Astrocyte of the cerebellum (primary cell): ENCODE results near the gene IRF2BP1.

ENCODE experiments used
- DNase-seq: peaks from one replicate; pipeline ENCODE4 v3.0.0-alpha.2; 2011; ENCODE audit warnings: low read depth
- H3K4me3 ChIP-seq: 2 replicates; pipeline ENCODE4 v1.5.1; 2011; ENCODE audit warnings: mild to moderate bottlenecking, low read depth, low read length, moderate library complexity
- in situ Hi-C: cut with HindIII; loops from 2 replicates; pipeline ENCODE4 v1.10.0; 2017; ENCODE audit warnings: low sequenced_read_pairs
- TF ChIP-seq, protein P1 (sequence below): IDR thresholded peaks from 2 replicates; pipeline ENCODE4 v1.5.1; 2012; ENCODE audit warnings: low read length, low read depth, moderate library complexity, mild to moderate bottlenecking; ENCODE audit errors: missing control alignments

The IRF2BP1 gene

DNA sequence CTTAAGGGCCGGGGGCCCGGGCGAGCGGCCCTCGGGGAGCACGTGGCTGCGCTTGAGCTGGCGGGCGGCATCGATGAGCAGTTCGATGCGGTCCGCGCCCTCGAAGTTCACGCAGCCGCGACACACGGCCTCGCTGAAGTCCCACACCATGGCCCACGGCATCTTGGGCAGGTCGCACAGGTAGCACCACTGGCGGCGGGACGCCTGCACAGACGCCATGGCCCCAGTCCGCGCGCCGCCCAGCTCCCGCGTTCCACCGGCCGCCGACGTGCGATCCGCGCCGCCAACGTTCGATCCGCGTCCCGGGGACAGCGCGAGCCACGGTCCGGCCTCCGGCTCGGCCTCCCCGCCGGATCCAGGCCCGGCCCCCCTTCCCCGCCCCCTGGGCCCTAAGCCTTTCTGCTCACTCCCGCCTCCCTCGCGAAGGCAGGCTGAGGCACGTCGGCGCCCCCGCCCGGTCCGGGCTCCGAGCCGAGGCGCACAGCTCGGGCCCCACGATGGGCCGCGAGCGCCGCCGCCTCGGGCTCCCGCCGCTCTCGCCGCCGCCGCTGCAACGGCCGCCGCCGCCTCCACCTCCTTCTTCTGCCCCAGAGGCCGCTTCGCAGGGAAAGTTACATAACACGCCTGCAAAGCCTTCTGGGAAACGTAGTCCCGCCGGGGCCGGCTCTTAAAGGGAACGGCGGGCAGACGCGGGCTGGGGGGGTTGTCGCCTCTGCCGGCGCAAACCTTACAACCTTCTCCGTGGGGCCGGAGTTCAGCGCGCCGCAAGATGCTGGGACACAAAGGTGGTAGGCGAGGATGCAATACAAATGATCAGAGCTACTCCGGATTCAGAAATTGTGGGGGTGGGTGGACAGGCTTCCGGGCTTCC is at the start of gene IRF2BP1:
IRF2BP1 (minus strand) TSS at position 586 of the 871 bp plus-strand sequence; CDS start at position 219, 367 bp downstream.
- TF ChIP-seq, protein P1, sequence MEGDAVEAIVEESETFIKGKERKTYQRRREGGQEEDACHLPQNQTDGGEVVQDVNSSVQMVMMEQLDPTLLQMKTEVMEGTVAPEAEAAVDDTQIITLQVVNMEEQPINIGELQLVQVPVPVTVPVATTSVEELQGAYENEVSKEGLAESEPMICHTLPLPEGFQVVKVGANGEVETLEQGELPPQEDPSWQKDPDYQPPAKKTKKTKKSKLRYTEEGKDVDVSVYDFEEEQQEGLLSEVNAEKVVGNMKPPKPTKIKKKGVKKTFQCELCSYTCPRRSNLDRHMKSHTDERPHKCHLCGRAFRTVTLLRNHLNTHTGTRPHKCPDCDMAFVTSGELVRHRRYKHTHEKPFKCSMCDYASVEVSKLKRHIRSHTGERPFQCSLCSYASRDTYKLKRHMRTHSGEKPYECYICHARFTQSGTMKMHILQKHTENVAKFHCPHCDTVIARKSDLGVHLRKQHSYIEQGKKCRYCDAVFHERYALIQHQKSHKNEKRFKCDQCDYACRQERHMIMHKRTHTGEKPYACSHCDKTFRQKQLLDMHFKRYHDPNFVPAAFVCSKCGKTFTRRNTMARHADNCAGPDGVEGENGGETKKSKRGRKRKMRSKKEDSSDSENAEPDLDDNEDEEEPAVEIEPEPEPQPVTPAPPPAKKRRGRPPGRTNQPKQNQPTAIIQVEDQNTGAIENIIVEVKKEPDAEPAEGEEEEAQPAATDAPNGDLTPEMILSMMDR, result no peak
- H3K4me3 ChIP-seq, result peak within 1 kb of the TSS; percentile 55
- DNase-seq, result peak; percentile 80
- in situ Hi-C loops, result no loop called here

GRCh38 chr19:45935267-45935666 is 49.3 kb upstream of the IRF2BP1 start:
- TF ChIP-seq, protein P1, result no peak

DNA sequence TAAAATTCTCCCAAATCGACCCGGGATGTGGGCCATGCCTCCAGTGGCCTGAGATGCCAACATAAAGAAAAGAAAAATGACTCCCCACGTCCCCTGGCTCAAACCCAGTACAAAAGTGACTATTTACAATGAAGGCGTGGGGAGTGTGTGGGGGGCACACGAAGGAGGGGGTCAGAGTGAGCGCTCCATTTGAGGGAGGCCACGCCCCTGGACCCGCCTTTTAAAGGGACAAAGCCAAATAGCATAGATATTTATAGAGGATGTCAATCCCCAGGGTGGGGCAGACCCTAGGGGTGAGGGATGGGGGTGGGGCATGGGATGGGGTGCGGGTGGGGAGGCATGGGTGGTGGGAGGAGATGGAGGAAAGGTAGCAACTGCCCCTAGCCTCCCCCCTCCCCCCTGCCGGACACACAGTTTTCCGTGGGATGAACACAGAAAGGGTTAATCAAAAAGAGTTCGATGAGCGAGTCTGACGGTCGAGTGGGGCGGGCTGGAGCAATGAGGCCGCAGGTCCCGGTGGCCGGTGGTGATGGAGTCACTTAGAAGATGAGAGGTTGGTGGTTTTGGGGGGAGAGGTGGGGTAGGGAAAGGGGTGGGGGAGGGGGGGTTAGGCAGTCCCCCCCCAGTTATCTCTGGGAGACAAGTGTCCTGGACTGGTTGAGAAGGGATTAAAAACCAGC is 48.8 kb upstream of the IRF2BP1 start:
- no peak for DNase-seq
- TF ChIP-seq, protein P1, result no peak
- in situ Hi-C loops, result no loop called here
- no peak overlapping the region for H3K4me3 ChIP-seq

More at GRCh38 chr19:45935267-45935666, 49.3 kb upstream of the IRF2BP1 start:
- no peak for DNase-seq
- H3K4me3 ChIP-seq, result no peak overlapping the region
- in situ Hi-C loops, result no loop called here

GRCh38 chr19:45933759-45934158 is 47.8 kb upstream of the IRF2BP1 start:
- TF ChIP-seq, protein P1, result no peak
- H3K4me3 ChIP-seq, result no peak overlapping the region
- in situ Hi-C loops, result no loop called here
- no peak for DNase-seq

- H3K4me3 ChIP-seq, result no peak overlapping the region
- in situ Hi-C loops, result no loop called here
- no peak for DNase-seq
- TF ChIP-seq, protein P1, result no peak
Measured at GRCh38 chr19:45931055-45931454, 45.1 kb upstream of the IRF2BP1 start.

DNA sequence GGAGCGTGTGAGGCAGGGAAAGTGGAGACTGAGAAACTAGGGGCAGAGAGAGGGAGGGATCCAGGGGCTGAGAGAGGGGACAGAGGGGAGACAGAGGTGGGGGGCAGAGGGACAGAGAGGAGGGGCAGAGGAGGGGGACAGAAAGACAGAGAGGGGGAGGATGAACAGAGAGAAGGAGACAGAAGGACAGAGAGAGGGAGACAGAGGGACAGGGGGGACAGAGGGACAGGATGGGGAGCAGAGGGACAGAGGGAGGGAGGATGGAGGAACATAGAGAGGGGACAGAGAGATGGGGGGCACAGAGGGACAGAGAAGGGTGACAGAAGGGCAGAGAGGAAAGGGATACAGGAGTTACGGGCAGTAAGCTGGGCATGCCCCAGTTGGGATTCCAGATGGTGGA is 43.3 kb upstream of the IRF2BP1 start:
- TF ChIP-seq, protein P1, result no peak
- H3K4me3 ChIP-seq, result no peak overlapping the region
- in situ Hi-C loops, result loop anchor here (5.0 to 10.0 kb wide), 3 partner anchors 33 to 76 kb away; no protein-coding TSS in a partner anchor
- no peak for DNase-seq
